Measurements from ENCODE around the gene QRFP. TPM values are rescaled to one million over a fixed set of nuclear protein-coding genes. Genes with fewer than 3 reads are reported as not detected.

Gene QRFP
- total and polyA plus RNA-seq, 2 of the 8 experiments (the other 6 are each of a cell fraction or from before 2014, with no cell fraction given) = not detected

DNA sequence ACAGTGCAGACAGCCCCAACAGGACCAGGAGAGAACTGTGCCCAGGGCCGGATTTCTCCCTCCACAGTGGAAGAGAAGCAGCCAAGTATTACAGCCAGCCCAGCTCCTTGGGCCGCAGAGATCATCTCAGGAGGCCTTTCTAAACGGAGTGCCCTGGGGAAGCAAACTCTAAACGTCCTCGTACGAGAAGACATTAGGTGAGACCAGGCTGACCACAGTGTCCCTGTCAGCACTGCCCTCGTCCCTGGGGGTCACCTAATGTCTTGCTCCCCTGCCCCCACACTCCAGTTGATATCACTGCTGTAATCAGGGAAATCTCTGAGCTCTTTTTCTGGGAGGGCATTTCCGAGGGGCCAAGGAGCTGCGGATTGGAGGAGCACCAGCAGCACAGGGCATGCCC is 6.5 kb downstream of the QRFP start:
- ChIA-PET POLR2A (ENCODE audit: partially characterized antibody) (interaction anchor here (0.9 to 1.2 kb wide), 2 partner anchors 10 to 23 kb away, joined by 3 to 4 read pairs; no protein-coding TSS in a partner anchor), CTCF (ENCODE audit: partially characterized antibody) (interaction anchor here (0.6 to 8.2 kb wide), 13 partner anchors 10 to 184 kb away, joined by 3 to 49 read pairs (median 3); no protein-coding TSS in a partner anchor)
- Histone ChIP-seq H3K79me2 (ENCODE audit: control insufficient read depth in 1 of 2, insufficient read depth in 2 of 2, low read length in 2 of 2) (no peaks in the 10 kb centered on the region), H3K9ac (replicated peaks in 1 of 4; ENCODE audit: extremely low read depth in 1 of 4, low read depth in 3 of 4, low read length in 3 of 4) (no peak overlapping the region), H3K36me3 (ENCODE audit: control insufficient read depth in 2 of 4, insufficient read depth in 4 of 4, low read length in 3 of 4) (peaks cover 10 to 46% (median 27%) of the 10 kb centered on the region in 4 experiments; a peak in 7 of 8 replicates), H2BK15ac (ENCODE audit: low read length) (no peak overlapping the region), H4K8ac (ENCODE audit: extremely low read depth, insufficient read depth, low read length) (no peak overlapping the region; the same call in 1 of the 2 replicates), H3K56ac (replicated peaks; ENCODE audit: insufficient read length, low read depth, low read length) (no peak overlapping the region), H3K14ac (ENCODE audit: insufficient read length) (no peak overlapping the region), H3K23me2 (ENCODE audit: low read depth, low read length) (no peaks in the 10 kb centered on the region), H3K79me1 (ENCODE audit: low read depth, low read length) (no peaks in the 10 kb centered on the region), H2BK20ac (ENCODE audit: low read length) (no peak overlapping the region), H2AFZ (ENCODE audit: low read length) (no peak overlapping the region), H3K18ac (ENCODE audit: extremely low read depth, low read length) (no peak overlapping the region), H3K23ac (ENCODE audit: insufficient read length) (no peak overlapping the region), H4K20me1 (replicated peaks in 1 of 2; ENCODE audit: control insufficient read depth in 1 of 2, insufficient read depth in 2 of 2, low read length in 2 of 2) (peaks cover 4 to 6% of the 10 kb centered on the region in 2 experiments), H2BK5ac (ENCODE audit: low read depth, low read length) (no peak overlapping the region), H3K4me3 (ENCODE audit: extremely low read depth in 1 of 4, insufficient read depth in 2 of 4, low read depth in 3 of 4, low read length in 4 of 4) (no peak overlapping the region), H2AK5ac (ENCODE audit: low read depth, low read length) (no peak overlapping the region), H4K91ac (replicated peaks; ENCODE audit: insufficient read length, low read length) (no peak overlapping the region), H3K27me3 (replicated peaks in 1 of 4; ENCODE audit: control insufficient read depth in 3 of 4, extremely low read depth in 1 of 4, insufficient read depth in 3 of 4, low read length in 3 of 4) (no peaks in the 10 kb centered on the region), H2BK12ac (ENCODE audit: low read depth, low read length) (no peak overlapping the region), H3K4me2 (ENCODE audit: insufficient read depth in 1 of 2, low read depth in 2 of 2, low read length in 2 of 2) (no peak overlapping the region), H2BK120ac (replicated peaks; ENCODE audit: low read depth, low read length) (no peak overlapping the region), H3K4me1 (replicated peaks in 1 of 4; ENCODE audit: control insufficient read depth in 3 of 4, insufficient read depth in 4 of 4, low read length in 3 of 4) (no peaks in the 10 kb centered on the region), H3K27ac (ENCODE audit: low read depth, low read length) (no peak overlapping the region), H3K9me3 (ENCODE audit: insufficient read depth in 2 of 2, low read depth in 1 of 2, low read length in 1 of 2) (no peaks in the 10 kb centered on the region), H4K5ac (ENCODE audit: insufficient read length, low read depth, low read length) (no peak overlapping the region), H3K4ac (replicated peaks; ENCODE audit: insufficient read length, low read depth, low read length) (no peak overlapping the region)
- FAIRE-seq = no peak
- TF ChIP-seq KDM4A (IDR thresholded peaks at IDR 0.05; ENCODE audit: low read depth, low read length, severe bottlenecking) = no peak
- no peak for TF ChIP-seq BCL11A (IDR thresholded peaks at IDR 0.05; ENCODE audit: low read depth in 2 of 2, low read length in 2 of 2)
- TF ChIP-seq TAF7 (optimal IDR thresholded peaks at IDR 0.05; ENCODE audit: borderline replicate concordance, low read depth, low read length) = no peak
- TF ChIP-seq SP4 (IDR thresholded peaks at IDR 0.05; ENCODE audit: low read length) = no peak
- TF ChIP-seq SAP30 (IDR thresholded peaks at IDR 0.05; ENCODE audit: insufficient read depth, insufficient replicate concordance, low read length) = no peak
- TF ChIP-seq JUND (IDR thresholded peaks at IDR 0.05; ENCODE audit: low read length) = no peak
- no peak for TF ChIP-seq MAX (IDR thresholded peaks at IDR 0.05)
- TF ChIP-seq YY1 (IDR thresholded peaks at IDR 0.05; ENCODE audit: low read depth, low read length) = no peak
- TF ChIP-seq NRF1 (IDR thresholded peaks at IDR 0.05; ENCODE audit: low read depth, low read length) = no peak
- no peak for TF ChIP-seq HDAC6 (IDR thresholded peaks at IDR 0.05; ENCODE audit: low read depth, low read length)
- TF ChIP-seq CEBPB (IDR thresholded peaks at IDR 0.05; ENCODE audit: low read depth, low read length) = no peak
- no peak for TF ChIP-seq EGR1 (IDR thresholded peaks at IDR 0.05; ENCODE audit: borderline replicate concordance, low read depth, low read length)
- no peak for TF ChIP-seq SIN3A (conservative IDR thresholded peaks at IDR 0.05 in 1 of 2, IDR thresholded peaks at IDR 0.05 in 1 of 2; ENCODE audit: low read depth in 1 of 2, low read length in 2 of 2)
- WGBS, 2 experiments (ENCODE audit: extremely low coverage in 1 of 2, insufficient coverage in 1 of 2, insufficient read length in 1 of 2, insufficient replicate concordance in 2 of 2, low coverage in 1 of 2, low lambda C conversion rate in 2 of 2, missing lambda C conversion rate in 1 of 2) = 88% methylated on average over 9 of the region's 9 CpGs; no CpG with 5 or more reads in 1 of the 2 experiments
- DNase-seq (ENCODE audit: low read depth in 1 of 2, low spot score in 2 of 2) = no peak

Measured in H1 (cell line).